ENCODE results near the gene CREB3L2. TPM values are rescaled to one million over a fixed set of nuclear protein-coding genes. Genes with fewer than 3 reads are reported as not detected.

The CREB3L2 gene
- total RNA-seq, 1 experiment from 2014 or later, result 18.1 TPM

- no peak overlapping the region for H3K27ac ChIP-seq (ENCODE audit: low read length)
- no peak overlapping the region for H3K4me3 ChIP-seq (ENCODE audit: low read length)
- no peaks in the 10 kb centered on the region for H4K20me1 ChIP-seq (ENCODE audit: low read length)
- H3K4me2 ChIP-seq (ENCODE audit: low read length), result no peak overlapping the region
- DNase-seq, result no peak
- no TSS peak for BruUV-seq (replicated peaks)
- H3K79me2 ChIP-seq (ENCODE audit: low read length), result peaks cover 28% of the 10 kb centered on the region
- H3K36me3 ChIP-seq (ENCODE audit: low read depth, low read length), result no peaks in the 10 kb centered on the region; the same call in 1 of the 2 replicates
- no peak for ATAC-seq
- POLR2A ChIA-PET (ENCODE audit: unreplicated experiment), result no interaction called here
- no peaks in the 10 kb centered on the region for H3K9me2 ChIP-seq (replicated peaks; ENCODE audit: low read length)
- H2AFZ ChIP-seq (ENCODE audit: low read length), result no peak overlapping the region
- CTCF ChIA-PET, result no interaction called here
- intact Hi-C loops (cut with micrococcal nuclease), result no loop called here
- TF ChIP-seq EZH2 (IDR thresholded peaks at IDR 0.05; ENCODE audit: low read length, unreplicated experiment) (no peak), EZH2phosphoT487 (IDR thresholded peaks at IDR 0.05; ENCODE audit: borderline replicate concordance, low read length) (no peak)
- TF ChIP-seq, protein P1, sequence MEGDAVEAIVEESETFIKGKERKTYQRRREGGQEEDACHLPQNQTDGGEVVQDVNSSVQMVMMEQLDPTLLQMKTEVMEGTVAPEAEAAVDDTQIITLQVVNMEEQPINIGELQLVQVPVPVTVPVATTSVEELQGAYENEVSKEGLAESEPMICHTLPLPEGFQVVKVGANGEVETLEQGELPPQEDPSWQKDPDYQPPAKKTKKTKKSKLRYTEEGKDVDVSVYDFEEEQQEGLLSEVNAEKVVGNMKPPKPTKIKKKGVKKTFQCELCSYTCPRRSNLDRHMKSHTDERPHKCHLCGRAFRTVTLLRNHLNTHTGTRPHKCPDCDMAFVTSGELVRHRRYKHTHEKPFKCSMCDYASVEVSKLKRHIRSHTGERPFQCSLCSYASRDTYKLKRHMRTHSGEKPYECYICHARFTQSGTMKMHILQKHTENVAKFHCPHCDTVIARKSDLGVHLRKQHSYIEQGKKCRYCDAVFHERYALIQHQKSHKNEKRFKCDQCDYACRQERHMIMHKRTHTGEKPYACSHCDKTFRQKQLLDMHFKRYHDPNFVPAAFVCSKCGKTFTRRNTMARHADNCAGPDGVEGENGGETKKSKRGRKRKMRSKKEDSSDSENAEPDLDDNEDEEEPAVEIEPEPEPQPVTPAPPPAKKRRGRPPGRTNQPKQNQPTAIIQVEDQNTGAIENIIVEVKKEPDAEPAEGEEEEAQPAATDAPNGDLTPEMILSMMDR (conservative IDR thresholded peaks at IDR 0.05; ENCODE audit: low read depth, low read length), result no peak
- no peaks in the 10 kb centered on the region for H3F3A ChIP-seq (ENCODE audit: low read length, unreplicated experiment)
- H3K27me3 ChIP-seq (ENCODE audit: low read length), result no peaks in the 10 kb centered on the region
- no peak overlapping the region for H3K9ac ChIP-seq (ENCODE audit: low read length)
- H3K9me3 ChIP-seq (ENCODE audit: low read length), result no peaks in the 10 kb centered on the region
- peaks cover 19% of the 10 kb centered on the region for H3K4me1 ChIP-seq (ENCODE audit: insufficient read depth, low read length)
These were observed 2.2 kb upstream of the CREB3L2 start for GRCh38 chr7:138004046-138004445.

DNA sequence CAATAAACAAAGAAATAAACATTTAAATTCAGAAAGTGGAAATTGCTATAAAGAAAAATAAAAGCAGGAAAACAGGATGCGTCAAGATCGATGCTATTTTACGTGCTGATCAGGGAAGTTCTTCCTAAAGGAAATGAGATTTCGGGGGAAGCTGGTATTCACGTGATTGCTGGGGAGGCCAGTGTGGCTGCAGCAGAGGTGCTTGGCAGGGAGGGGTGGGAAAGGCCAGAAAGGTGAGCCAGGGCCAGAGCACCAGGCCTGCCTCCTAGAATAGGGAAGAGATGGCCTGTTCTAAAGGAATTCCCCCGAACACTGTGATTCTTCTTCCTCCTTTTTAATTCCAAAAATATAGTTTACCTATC lies 923 bp upstream of the CREB3L2 start:
- CTCF ChIA-PET, result no interaction called here
- intact Hi-C loops (cut with micrococcal nuclease), result loop anchor here (1.0 to 2.0 kb wide), 4 partner anchors 24 to 100 kb away; no protein-coding TSS in a partner anchor
- no peaks in the 10 kb centered on the region for H3K36me3 ChIP-seq (ENCODE audit: low read depth, low read length)
- TF ChIP-seq EZH2phosphoT487 (IDR thresholded peaks at IDR 0.05; ENCODE audit: borderline replicate concordance, low read length), result no peak
- no peak for TF ChIP-seq EZH2 (IDR thresholded peaks at IDR 0.05; ENCODE audit: low read length, unreplicated experiment)
- no peaks in the 10 kb centered on the region for H4K20me1 ChIP-seq (ENCODE audit: low read length)
- no peaks in the 10 kb centered on the region for H3K27me3 ChIP-seq (ENCODE audit: low read length)
- H3K9me3 ChIP-seq (ENCODE audit: low read length), result no peaks in the 10 kb centered on the region
- H3K79me2 ChIP-seq (ENCODE audit: low read length), result peaks cover 41% of the 10 kb centered on the region
- H3F3A ChIP-seq (ENCODE audit: low read length, unreplicated experiment), result no peaks in the 10 kb centered on the region
- H2AFZ ChIP-seq (ENCODE audit: low read length), result peak overlapping the region; percentile 95
- DNase-seq, result no peak
- H3K9ac ChIP-seq (ENCODE audit: low read length), result peak overlapping the region; percentile 58; the same call in 1 of the 2 replicates
- H3K4me2 ChIP-seq (ENCODE audit: low read length), result peak overlapping the region; percentile 79
- POLR2A ChIA-PET (ENCODE audit: unreplicated experiment), result interaction anchor here (0.7 kb wide), 1 partner anchor 476 kb away, joined by 29 read pairs; no protein-coding TSS in a partner anchor
- H3K4me1 ChIP-seq (ENCODE audit: insufficient read depth, low read length), result peaks cover 26% of the 10 kb centered on the region
- BruUV-seq (replicated peaks), result no TSS peak
- peak overlapping the region; percentile 60 for H3K4me3 ChIP-seq (ENCODE audit: low read length)
- no peaks in the 10 kb centered on the region for H3K9me2 ChIP-seq (replicated peaks; ENCODE audit: low read length)
- no peak for ATAC-seq
- H3K27ac ChIP-seq (ENCODE audit: low read length), result no peak overlapping the region

DNA sequence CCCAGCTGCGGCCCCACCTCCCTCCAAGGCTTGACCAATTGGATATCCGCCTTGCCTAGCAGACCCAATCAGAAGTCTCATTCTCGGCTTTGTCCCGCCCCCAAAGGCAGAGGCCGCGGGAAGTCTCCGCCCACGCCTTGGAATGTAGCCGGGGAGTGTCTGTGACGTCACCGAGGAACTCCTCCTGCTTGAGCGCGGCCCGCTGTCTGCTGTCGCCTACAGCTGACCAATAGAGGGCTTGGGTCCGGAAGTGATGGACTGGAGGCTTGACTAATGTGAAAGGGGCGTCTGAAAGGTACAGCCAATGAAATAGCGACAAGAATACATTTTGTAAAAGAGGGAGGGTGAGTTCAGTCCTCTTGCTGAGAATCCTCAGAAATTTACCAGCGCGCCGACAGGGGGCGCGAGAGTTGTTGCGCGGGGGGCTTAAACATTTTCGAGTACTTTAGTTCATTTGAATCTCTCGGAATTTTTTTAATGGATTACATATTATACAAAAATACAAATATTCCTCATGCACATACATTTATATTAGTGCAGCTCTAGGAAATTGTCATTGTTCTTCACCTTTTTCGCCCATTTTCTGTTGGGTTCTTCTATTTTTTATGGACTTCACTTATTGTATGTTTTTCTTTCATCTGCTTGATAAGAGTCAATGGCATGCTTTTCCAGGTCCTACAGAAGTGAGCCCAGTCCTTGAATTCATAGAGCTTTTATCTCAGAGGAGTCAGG lies 376 bp upstream of the CREB3L2 start:
- Histone ChIP-seq H3K9me2 (replicated peaks; ENCODE audit: low read length) (no peaks in the 10 kb centered on the region), H3K27me3 (ENCODE audit: low read length) (no peaks in the 10 kb centered on the region), H3K79me2 (ENCODE audit: low read length) (peaks cover 43% of the 10 kb centered on the region), H3K4me1 (ENCODE audit: insufficient read depth, low read length) (peaks cover 26% of the 10 kb centered on the region), H3K27ac (ENCODE audit: low read length) (peak overlapping the region; percentile 76), H3F3A (ENCODE audit: low read length, unreplicated experiment) (no peaks in the 10 kb centered on the region), H3K36me3 (ENCODE audit: low read depth, low read length) (no peaks in the 10 kb centered on the region), H4K20me1 (ENCODE audit: low read length) (no peaks in the 10 kb centered on the region), H2AFZ (ENCODE audit: low read length) (peak overlapping the region; percentile 95), H3K4me2 (ENCODE audit: low read length) (peak overlapping the region; percentile 96), H3K9me3 (ENCODE audit: low read length) (no peaks in the 10 kb centered on the region), H3K9ac (ENCODE audit: low read length) (peak overlapping the region; percentile 91), H3K4me3 (ENCODE audit: low read length) (peak overlapping the region; percentile 95)
- peak; percentile 98 for DNase-seq
- no TSS peak for BruUV-seq (replicated peaks)
- TF ChIP-seq EZH2phosphoT487 (IDR thresholded peaks at IDR 0.05; ENCODE audit: borderline replicate concordance, low read length) (no peak), EZH2 (IDR thresholded peaks at IDR 0.05; ENCODE audit: low read length, unreplicated experiment) (no peak)
- TF ChIP-seq, protein P1 (conservative IDR thresholded peaks at IDR 0.05; ENCODE audit: low read depth, low read length), result peak; percentile 88
- POLR2A ChIA-PET (ENCODE audit: unreplicated experiment), result no interaction called here
- CTCF ChIA-PET, result interaction anchor here (0.6 to 1.7 kb wide), 4 partner anchors 18 to 98 kb away, joined by 4 to 8 read pairs (median 4); no protein-coding TSS in a partner anchor
- intact Hi-C loops (cut with micrococcal nuclease), result loop anchor here (1.0 to 2.0 kb wide), 4 partner anchors 23 to 99 kb away; no protein-coding TSS in a partner anchor
- ATAC-seq, result peak; percentile 91

All from PC-3 (cell line).